Activated CD8-positive, alpha-beta memory T cell treated with anti-CD3 and anti-CD28 coated beads, Interleukin-2, amount 50 U/mL, for 48 hours (primary cell): ENCODE data around the gene DUSP16.
"Not testable (repeated sequence)": the region's sequence is repeated elsewhere in the genome, so short reads cannot be mapped to it uniquely, and the experiment has no call there.

Experiments used
- DNase-seq: peaks from one replicate; pipeline ENCODE4 v3.0.0-alpha.2; 2020

The DUSP16 gene

GRCh38 chr12:12542964-12543363 lies 19.7 kb downstream of the DUSP16 start:
- DNase-seq, result no peak

- DNase-seq, result no peak
Measured at GRCh38 chr12:12542286-12542685, 20.4 kb downstream of the DUSP16 start.

- DNase-seq, result no peak
Measured at GRCh38 chr12:12541782-12542181, 20.9 kb downstream of the DUSP16 start.

DNA sequence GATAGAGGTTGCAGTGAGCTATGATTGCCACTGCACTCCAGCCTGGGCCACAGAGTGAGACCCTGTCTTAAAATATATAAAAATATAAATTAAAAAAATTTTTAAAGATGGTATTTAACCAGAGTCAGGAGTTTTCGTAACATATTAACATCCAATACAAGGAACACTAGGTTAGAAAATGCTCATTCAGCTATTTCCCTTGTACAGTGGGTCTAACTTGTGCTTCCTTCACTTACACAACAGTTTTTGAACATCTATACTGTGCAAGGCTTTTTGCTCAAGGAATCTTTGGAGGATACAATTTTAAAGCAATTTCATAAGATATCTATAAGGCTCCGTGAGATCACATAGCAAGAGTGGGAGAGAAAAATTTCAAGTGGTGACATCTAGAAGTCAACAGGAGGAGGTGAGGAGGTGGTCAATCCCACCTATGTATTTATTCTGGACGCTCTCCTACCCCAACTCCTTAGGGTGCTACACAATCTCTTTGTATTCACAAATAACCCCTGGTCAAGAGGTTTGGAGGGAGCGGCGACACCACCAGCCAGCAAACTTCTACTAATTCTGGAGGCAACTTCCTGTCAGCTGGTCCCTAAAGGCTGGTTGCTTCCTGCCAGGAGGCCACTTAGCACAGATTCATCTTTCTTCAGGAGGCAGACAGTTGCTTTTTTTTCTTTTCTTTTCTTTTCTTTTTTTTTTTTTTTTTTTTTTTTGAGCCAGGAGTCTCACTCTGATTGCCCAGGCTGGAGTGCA lies 22.2 kb downstream of the DUSP16 start:
- no peak for DNase-seq

GRCh38 chr12:12539028-12539810 lies 23.4 kb downstream of the DUSP16 start:
- no peak for DNase-seq

DNA sequence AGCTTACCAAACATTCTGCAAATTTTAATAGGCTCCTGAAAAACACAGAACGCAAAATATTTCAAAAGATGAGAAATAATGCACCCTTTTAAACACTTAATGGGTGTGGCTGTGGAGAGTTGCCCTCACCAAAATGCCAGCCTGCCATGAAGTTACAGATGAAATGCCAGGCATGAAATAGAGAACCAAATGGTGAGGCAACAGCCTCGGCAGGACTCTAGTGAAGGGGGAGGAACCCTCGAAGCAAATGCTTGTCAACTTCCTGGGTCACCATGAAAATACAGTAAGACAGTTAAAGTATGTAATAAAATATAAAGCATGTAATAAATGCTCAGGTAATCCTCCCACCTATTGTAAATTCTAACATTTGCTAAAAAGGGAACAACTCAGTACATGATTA lies 24.1 kb downstream of the DUSP16 start:
- DNase-seq, result no peak

GRCh38 chr12:12537421-12537820 lies 25.2 kb downstream of the DUSP16 start:
- DNase-seq, result no peak

DNA sequence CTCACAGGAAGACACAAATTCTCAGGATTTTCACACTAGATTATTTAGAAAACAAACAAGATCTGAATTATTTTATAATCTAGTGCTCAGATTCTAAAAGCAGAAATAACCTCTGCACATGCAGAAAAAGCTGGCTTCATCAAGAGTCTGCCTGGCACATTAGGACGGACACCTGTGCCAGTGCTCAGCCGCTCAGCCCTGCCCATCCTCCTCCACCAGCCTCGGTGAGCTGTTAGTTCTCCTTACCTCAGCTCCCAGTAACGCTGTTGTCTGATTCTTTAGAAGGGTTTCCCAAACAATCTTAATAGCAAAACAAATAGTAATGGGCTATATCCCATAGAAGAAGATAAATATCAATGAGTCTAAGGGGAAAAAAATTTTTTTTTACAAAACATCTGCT lies 27.7 kb downstream of the DUSP16 start:
- DNase-seq, result no peak

DNA sequence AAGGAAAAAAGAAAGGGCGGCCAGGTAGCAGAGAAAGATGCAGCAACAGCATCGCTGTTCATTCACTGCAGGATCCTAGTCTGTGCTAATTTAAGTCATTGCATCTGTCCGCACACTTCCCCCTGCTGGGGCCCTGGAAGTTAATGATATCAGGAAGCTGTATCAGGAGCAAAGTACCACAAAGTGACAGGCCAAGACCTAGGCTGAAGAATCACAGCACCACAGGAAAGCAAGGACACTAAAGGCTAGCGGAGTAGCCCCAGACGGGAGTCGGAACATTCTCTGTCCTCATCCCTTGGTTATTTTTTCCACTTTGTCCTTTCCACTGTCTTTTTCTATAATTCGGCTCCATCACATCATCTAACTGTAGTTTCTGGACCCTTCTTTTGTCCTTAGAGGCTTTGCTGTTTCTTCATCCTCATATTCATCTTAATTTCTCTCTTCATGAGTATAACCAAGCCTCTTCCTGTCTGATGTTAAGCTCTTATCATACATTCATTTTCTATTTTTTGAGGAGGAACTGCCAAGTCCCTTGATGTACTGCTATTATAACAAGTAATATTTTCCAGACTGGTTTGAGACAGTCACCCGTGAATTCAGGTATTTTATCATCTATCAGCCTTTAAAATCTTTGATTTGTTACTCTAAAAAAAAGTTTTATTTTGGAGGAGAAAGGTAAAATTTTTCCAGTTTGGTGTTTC lies 28.3 kb downstream of the DUSP16 start:
- no peak for DNase-seq

GRCh38 chr12:12533238-12533829 lies 29.3 kb downstream of the DUSP16 start:
- DNase-seq, result no peak

DNA sequence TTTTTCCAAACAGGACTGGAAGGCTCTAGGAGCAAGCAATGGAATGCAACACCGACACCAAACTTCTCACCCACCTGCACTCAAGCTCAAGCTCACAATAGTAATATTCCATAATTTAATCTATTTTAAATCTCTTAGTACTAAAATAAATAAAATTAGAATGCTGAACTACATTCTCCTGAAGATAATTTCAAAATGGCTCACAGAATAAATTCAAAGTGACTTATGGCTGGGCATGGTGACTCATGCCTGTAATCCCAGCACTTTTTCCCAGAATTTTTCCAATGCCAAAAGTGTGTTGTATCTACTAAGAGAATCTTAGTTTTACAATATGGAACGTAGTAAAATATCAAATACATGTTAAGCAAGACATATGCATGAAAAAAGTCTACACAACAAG lies 31.5 kb downstream of the DUSP16 start:
- DNase-seq, result no peak

DNA sequence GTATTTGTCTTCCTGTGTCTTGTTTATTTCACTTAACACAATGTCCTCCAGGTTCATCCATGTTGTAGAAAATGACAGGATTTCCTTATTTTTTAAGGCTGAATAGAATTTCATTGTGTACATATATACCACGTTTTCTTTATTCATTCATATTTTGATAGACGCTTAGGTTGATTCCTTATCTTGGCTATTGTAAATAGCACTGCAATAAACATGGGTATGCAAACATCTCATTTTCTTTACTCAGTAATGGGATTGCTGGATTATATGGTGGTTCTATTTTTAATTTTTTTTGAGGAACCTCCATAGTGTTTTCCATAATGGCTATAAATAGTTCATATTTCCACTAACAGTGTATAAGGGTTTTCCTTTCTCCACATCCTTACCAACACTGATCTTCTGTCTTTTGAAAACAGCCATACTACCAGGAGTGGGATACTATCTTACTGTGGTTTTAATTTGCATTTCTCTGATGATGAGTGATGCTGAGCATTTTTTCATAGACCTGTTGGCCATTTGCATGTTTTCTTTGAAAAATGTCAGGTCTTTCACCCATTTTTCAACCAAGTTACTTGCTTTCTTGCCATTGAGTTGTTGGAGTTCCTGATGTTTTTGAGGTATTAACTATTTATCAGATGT lies 32.8 kb downstream of the DUSP16 start:
- DNase-seq, result no peak

DNA sequence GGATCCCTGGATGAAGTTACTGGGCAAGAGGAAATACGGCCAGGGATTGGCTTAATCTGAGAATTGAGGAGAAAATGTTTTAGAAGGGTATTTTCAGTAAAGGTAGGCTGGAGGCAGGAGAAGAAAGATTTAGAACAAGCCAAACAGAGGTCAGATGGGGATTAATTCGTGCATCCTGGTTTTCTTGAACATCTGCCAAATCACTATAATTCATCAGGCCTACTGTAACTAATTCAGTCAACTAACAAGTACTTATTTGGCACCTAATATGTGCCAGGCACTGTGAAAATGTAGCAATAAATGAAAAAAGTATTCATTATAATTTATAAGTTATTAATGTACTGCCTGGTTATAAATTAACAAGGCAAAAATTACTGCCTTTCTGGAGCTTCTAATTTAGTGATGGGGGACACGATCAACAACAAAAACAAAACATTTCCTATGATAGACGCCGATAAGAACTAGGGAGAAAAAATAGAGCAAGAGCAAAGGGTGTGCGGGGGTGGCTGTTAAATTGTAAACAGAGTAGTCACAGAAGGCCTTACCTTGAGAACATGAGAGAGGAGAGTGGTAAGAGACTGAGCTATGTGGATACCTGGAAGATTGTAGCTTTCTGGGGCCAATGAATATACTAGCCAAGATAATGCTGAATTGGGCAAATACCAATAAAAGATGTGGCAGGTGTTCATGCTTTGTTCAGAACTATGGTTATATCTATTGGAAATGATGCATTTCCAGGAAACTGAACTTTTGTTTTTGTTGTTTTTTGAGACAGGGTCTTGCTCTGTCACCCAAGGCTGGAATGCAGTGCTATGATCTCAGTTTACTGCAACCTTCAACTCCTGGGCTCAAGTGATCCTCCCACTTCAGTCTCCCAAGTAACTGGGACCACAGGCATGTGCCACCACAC lies 34.0 kb downstream of the DUSP16 start:
- no peak for DNase-seq

- DNase-seq, result no peak
Measured at GRCh38 chr12:12527820-12528296, 34.8 kb downstream of the DUSP16 start.

GRCh38 chr12:12524128-12524527 lies 38.5 kb downstream of the DUSP16 start:
- DNase-seq, result no peak

GRCh38 chr12:12523229-12523628 lies 39.4 kb downstream of the DUSP16 start:
- DNase-seq, result no peak

DNA sequence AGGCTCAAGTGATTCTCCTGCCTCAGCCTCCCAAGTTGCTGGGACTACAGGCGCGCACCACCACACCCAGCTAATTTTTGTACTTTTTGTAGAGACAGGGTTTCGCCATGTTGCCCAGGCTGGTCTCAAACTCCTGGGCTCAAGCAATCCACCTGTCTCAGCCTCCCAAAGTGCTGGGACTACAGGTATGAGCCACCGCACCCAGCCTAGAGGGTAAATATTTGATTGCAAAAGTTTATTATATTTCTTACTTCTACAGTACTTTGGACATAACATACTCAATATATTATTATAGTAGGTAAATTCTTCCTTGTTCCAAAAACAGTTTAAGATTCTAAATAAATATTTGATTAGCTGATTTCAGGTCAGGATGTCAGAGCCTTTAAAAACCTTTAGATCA lies 40.0 kb downstream of the DUSP16 start:
- DNase-seq, result not testable (repeated sequence)

GRCh38 chr12:12521888-12522287 lies 40.8 kb downstream of the DUSP16 start:
- DNase-seq, result no peak

DNA sequence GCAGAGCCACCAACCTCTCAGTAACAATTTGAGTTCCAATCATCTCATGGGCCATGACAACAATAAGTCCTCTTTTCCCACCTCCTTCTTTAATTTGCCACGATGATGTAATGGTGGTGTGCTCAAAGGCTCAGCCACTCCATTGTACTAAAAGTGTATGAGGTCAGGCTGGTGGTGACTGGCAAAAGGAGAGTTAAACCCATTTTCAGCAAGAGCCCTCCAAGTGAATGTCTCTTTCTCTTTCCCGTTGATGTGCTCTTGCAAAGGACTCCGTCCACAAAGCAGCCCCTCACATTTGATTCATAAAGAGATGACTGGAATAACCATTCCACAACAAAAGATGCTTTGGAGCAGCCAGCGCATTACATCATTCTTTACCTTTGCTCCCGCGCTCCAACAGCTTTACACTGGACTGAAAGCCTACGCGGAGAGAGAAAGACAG lies 41.6 kb downstream of the DUSP16 start:
- no peak for DNase-seq

- DNase-seq, result no peak
Measured at GRCh38 chr12:12520273-12520672, 42.4 kb downstream of the DUSP16 start.

DNA sequence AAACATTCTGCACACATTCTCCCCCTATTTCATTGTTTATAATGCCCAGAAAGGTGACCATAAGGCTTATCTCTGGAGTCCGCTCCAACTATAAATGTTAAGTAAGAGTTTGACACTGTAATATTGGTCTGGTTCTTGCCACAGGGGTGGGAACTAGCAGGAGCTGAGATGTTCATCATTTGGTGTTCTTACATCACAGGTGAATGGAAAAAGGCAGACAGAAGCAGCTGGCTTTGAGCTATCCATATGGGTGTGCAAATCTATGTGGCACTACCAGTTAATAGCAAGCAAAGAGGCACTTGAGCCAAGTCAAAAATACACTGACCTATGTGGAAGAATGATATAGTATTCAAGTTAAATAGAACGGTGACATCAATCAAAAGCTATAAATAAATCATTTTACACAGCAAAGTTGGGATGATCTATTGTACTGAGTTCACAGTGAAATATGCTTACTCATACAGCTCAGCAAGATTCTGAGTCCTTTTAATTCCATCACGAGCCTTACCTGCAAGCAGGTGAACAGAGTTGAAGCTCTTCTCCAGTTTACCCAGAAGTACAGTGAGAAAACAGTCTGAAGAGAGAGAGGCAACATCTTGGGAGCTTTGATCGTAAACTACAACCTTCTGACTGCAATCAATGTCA lies 43.2 kb downstream of the DUSP16 start:
- DNase-seq, result no peak
